ENCODE results near the gene B4GALT6.

The B4GALT6 gene

GRCh38 chr18:31686986-31687928 is 2.9 kb upstream of the B4GALT6 start:
- Histone ChIP-seq H3K9ac (ENCODE audit: low read depth, low read length, poor library complexity, severe bottlenecking) (peak overlapping the region; percentile 90), H3F3A (ENCODE audit: low read depth) (peaks cover 32% of the 10 kb centered on the region; the same call in 1 of the 2 replicates), H3K36me3 (ENCODE audit: insufficient read depth, low read length) (no peaks in the 10 kb centered on the region), H3K9me3 (ENCODE audit: insufficient read depth, low read depth, low read length) (no peaks in the 10 kb centered on the region), H3K4me2 (ENCODE audit: low read depth, low read length, poor library complexity, severe bottlenecking) (peak overlapping the region; percentile 96), H2AFZ (ENCODE audit: low read length) (no peak overlapping the region), H3K27me3 (ENCODE audit: insufficient read depth, low read length, poor library complexity, severe bottlenecking) (no peaks in the 10 kb centered on the region), H3K9me2 (replicated peaks; ENCODE audit: low read depth, low read length) (no peaks in the 10 kb centered on the region), H3K4me1 (ENCODE audit: insufficient read depth, low read length, poor library complexity, severe bottlenecking) (peaks cover 61% of the 10 kb centered on the region), H4K20me1 (ENCODE audit: insufficient read depth, low read length, poor library complexity, severe bottlenecking) (peaks cover 18% of the 10 kb centered on the region), H3K79me2 (ENCODE audit: insufficient read depth, low read length) (peaks cover 39% of the 10 kb centered on the region), H3K4me3 (ENCODE audit: low read length, poor library complexity, severe bottlenecking) (peak overlapping the region; percentile 82)
- TF ChIP-seq CTCF (conservative IDR thresholded peaks at IDR 0.05; ENCODE audit: low read length): peak; percentile 39
- TF ChIP-seq EZH2phosphoT487 (IDR thresholded peaks at IDR 0.05; ENCODE audit: borderline replicate concordance): no peak

GRCh38 chr18:31686572-31686971 is 2.2 kb upstream of the B4GALT6 start:
- peak overlapping the region; percentile 82 for H3K4me3 ChIP-seq (ENCODE audit: low read length, poor library complexity, severe bottlenecking)
- peak overlapping the region; percentile 90 for H3K9ac ChIP-seq (ENCODE audit: low read depth, low read length, poor library complexity, severe bottlenecking)
- no peak for TF ChIP-seq EZH2phosphoT487 (IDR thresholded peaks at IDR 0.05; ENCODE audit: borderline replicate concordance)
- TF ChIP-seq CTCF (conservative IDR thresholded peaks at IDR 0.05; ENCODE audit: low read length): no peak
- H3K9me3 ChIP-seq (ENCODE audit: insufficient read depth, low read depth, low read length): no peaks in the 10 kb centered on the region
- H3K79me2 ChIP-seq (ENCODE audit: insufficient read depth, low read length): peaks cover 45% of the 10 kb centered on the region
- H3K9me2 ChIP-seq (replicated peaks; ENCODE audit: low read depth, low read length): no peaks in the 10 kb centered on the region
- no peaks in the 10 kb centered on the region for H3K36me3 ChIP-seq (ENCODE audit: insufficient read depth, low read length)
- no peaks in the 10 kb centered on the region for H3K27me3 ChIP-seq (ENCODE audit: insufficient read depth, low read length, poor library complexity, severe bottlenecking)
- peaks cover 37% of the 10 kb centered on the region; the same call in 1 of the 2 replicates for H3F3A ChIP-seq (ENCODE audit: low read depth)
- peaks cover 67% of the 10 kb centered on the region for H3K4me1 ChIP-seq (ENCODE audit: insufficient read depth, low read length, poor library complexity, severe bottlenecking)
- H4K20me1 ChIP-seq (ENCODE audit: insufficient read depth, low read length, poor library complexity, severe bottlenecking): peaks cover 25% of the 10 kb centered on the region
- H3K4me2 ChIP-seq (ENCODE audit: low read depth, low read length, poor library complexity, severe bottlenecking): peak overlapping the region; percentile 96
- no peak overlapping the region for H2AFZ ChIP-seq (ENCODE audit: low read length)

DNA sequence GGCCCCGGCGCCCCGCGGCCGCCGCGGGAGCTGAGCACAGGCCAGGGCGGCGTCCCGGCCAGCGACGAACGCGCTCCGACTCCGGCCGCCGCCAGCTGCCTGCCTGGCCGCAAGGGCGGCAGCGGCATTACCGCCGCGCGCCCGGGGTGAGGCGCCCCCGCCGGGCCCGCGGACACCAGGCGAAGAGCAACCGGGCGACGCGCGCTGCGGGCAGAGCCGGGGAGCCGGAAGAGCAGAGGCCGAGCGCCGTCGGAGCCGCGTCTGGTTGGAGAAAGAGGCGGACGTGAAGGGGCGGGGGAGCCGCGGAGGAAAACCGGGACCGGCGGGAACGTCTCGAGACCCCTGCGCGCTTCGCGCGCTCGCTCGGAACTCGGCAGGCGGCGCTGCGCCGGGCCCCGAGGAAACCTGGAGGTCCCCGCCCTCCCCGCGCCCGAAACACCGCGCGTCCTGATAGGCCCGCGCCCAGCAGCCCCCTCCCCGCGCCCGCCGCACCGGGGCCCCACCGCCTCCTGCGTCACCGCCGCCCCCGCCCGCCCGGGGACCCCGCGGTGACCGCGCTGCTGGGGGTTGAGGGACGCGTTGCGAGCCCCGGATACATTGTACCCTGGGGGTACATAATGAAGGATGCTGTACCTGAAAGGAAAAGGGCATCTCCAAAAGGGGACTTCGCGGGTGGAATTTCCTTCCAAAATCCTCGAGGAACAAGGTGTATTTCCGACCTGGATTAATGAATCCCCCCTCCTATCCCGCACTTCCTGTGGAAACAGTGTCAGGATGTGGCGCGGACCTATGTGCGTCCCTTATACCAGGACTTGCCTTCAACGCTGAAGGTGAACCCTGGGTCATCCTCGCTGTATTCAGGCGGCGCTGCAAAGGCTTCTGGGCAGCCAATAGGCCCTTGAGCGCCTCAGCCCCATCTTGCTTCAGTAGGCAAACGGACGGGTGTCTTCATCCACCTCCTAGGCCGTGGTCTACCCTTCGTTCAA is 1.0 kb upstream of the B4GALT6 start:
- H3F3A ChIP-seq (ENCODE audit: low read depth): peaks cover 37% of the 10 kb centered on the region; the same call in 1 of the 2 replicates
- no peaks in the 10 kb centered on the region for H3K9me2 ChIP-seq (replicated peaks; ENCODE audit: low read depth, low read length)
- H4K20me1 ChIP-seq (ENCODE audit: insufficient read depth, low read length, poor library complexity, severe bottlenecking): peaks cover 36% of the 10 kb centered on the region
- peak overlapping the region; percentile 82 for H3K4me3 ChIP-seq (ENCODE audit: low read length, poor library complexity, severe bottlenecking)
- peaks cover 57% of the 10 kb centered on the region for H3K79me2 ChIP-seq (ENCODE audit: insufficient read depth, low read length)
- no peaks in the 10 kb centered on the region for H3K36me3 ChIP-seq (ENCODE audit: insufficient read depth, low read length)
- no peaks in the 10 kb centered on the region for H3K9me3 ChIP-seq (ENCODE audit: insufficient read depth, low read depth, low read length)
- peak overlapping the region; percentile 69 for H2AFZ ChIP-seq (ENCODE audit: low read length)
- TF ChIP-seq CTCF (conservative IDR thresholded peaks at IDR 0.05; ENCODE audit: low read length): peak; percentile 47
- TF ChIP-seq EZH2phosphoT487 (IDR thresholded peaks at IDR 0.05; ENCODE audit: borderline replicate concordance): no peak
- peak overlapping the region; percentile 96 for H3K4me2 ChIP-seq (ENCODE audit: low read depth, low read length, poor library complexity, severe bottlenecking)
- peaks cover 79% of the 10 kb centered on the region for H3K4me1 ChIP-seq (ENCODE audit: insufficient read depth, low read length, poor library complexity, severe bottlenecking)
- H3K9ac ChIP-seq (ENCODE audit: low read depth, low read length, poor library complexity, severe bottlenecking): peak overlapping the region; percentile 90
- H3K27me3 ChIP-seq (ENCODE audit: insufficient read depth, low read length, poor library complexity, severe bottlenecking): no peaks in the 10 kb centered on the region
